Measurements from ENCODE around the gene THEMIS.
"Not testable (repeated sequence)": the region's sequence is repeated elsewhere in the genome, so short reads cannot be mapped to it uniquely, and the experiment has no call there.

THEMIS gene

GRCh38 chr6:127932708-127933107 is 31.9 kb upstream of the THEMIS start:
- H3K4me3 ChIP-seq (ENCODE audit: control insufficient read depth, low read depth, low read length) = no peak overlapping the region
- no peak for TF ChIP-seq CTCF (IDR thresholded peaks at IDR 0.05; ENCODE audit: control insufficient read depth, insufficient read depth, low read depth, low read length, missing control alignments)
- no peak for DNase-seq (ENCODE audit: low read depth)

GRCh38 chr6:127926441-127926840 is 25.6 kb upstream of the THEMIS start:
- DNase-seq (ENCODE audit: low read depth); H3K4me3 ChIP-seq (ENCODE audit: control insufficient read depth, low read depth, low read length): not testable (repeated sequence)

GRCh38 chr6:127924440-127924839 is 23.6 kb upstream of the THEMIS start:
- DNase-seq (ENCODE audit: low read depth) = no peak
- no peak for TF ChIP-seq CTCF (IDR thresholded peaks at IDR 0.05; ENCODE audit: control insufficient read depth, insufficient read depth, low read depth, low read length, missing control alignments)
- H3K4me3 ChIP-seq (ENCODE audit: control insufficient read depth, low read depth, low read length) = no peak overlapping the region

- no peak overlapping the region for H3K4me3 ChIP-seq (ENCODE audit: control insufficient read depth, low read depth, low read length)
- TF ChIP-seq CTCF (IDR thresholded peaks at IDR 0.05; ENCODE audit: control insufficient read depth, insufficient read depth, low read depth, low read length, missing control alignments) = no peak
- DNase-seq (ENCODE audit: low read depth) = no peak
Measured at GRCh38 chr6:127924031-127924430, 23.2 kb upstream of the THEMIS start.

- no peak for DNase-seq (ENCODE audit: low read depth)
Measured at GRCh38 chr6:127923135-127923534, 22.3 kb upstream of the THEMIS start.

GRCh38 chr6:127921982-127922381 is 21.1 kb upstream of the THEMIS start:
- TF ChIP-seq CTCF (IDR thresholded peaks at IDR 0.05; ENCODE audit: control insufficient read depth, insufficient read depth, low read depth, low read length, missing control alignments) = no peak
- H3K4me3 ChIP-seq (ENCODE audit: control insufficient read depth, low read depth, low read length) = no peak overlapping the region
- DNase-seq (ENCODE audit: low read depth) = no peak

More at GRCh38 chr6:127923135-127923534, 22.3 kb upstream of the THEMIS start:
- no peak overlapping the region for H3K4me3 ChIP-seq (ENCODE audit: control insufficient read depth, low read depth, low read length)
- TF ChIP-seq CTCF (IDR thresholded peaks at IDR 0.05; ENCODE audit: control insufficient read depth, insufficient read depth, low read depth, low read length, missing control alignments) = no peak

- no peak for TF ChIP-seq CTCF (IDR thresholded peaks at IDR 0.05; ENCODE audit: control insufficient read depth, insufficient read depth, low read depth, low read length, missing control alignments)
- H3K4me3 ChIP-seq (ENCODE audit: control insufficient read depth, low read depth, low read length) = no peak overlapping the region
- no peak for DNase-seq (ENCODE audit: low read depth)
Measured at GRCh38 chr6:127920804-127921203, 19.9 kb upstream of the THEMIS start.

All from AG09309 (cell line).